T-helper 2 cell treated with Interferon-gamma antibody and Interleukin-4, amounts not matched to agents 5 μg/mL and 100 μg/mL, for 36 hours (primary cell): Measurements from ENCODE around the gene IL6.

Experiments used
- DNase-seq: peaks from one replicate; pipeline ENCODE4 v3.0.0; 2021; ENCODE audit warnings: low spot score
- H3K27ac Mint-ChIP-seq: one replicate; pipeline ENCODE4 v1.8.0; 2021; ENCODE audit warnings: mild to moderate bottlenecking, mixed read lengths
- H3K27me3 Mint-ChIP-seq: one replicate; pipeline ENCODE4 v1.8.0; 2021; ENCODE audit warnings: low read depth, mixed read lengths
- H3K36me3 Mint-ChIP-seq: one replicate; pipeline ENCODE4 v1.8.0; 2021; ENCODE audit warnings: low read depth, mixed read lengths
- H3K4me1 Mint-ChIP-seq: one replicate; pipeline ENCODE4 v1.8.0; 2021; ENCODE audit warnings: low read depth, mixed read lengths
- H3K4me3 Mint-ChIP-seq: one replicate; pipeline ENCODE4 v1.8.0; 2022; ENCODE audit warnings: mild to moderate bottlenecking, moderate library complexity, mixed read lengths
- H3K9me3 Mint-ChIP-seq: one replicate; pipeline ENCODE4 v1.8.0; 2021; ENCODE audit warnings: mixed read lengths

IL6 gene

DNA sequence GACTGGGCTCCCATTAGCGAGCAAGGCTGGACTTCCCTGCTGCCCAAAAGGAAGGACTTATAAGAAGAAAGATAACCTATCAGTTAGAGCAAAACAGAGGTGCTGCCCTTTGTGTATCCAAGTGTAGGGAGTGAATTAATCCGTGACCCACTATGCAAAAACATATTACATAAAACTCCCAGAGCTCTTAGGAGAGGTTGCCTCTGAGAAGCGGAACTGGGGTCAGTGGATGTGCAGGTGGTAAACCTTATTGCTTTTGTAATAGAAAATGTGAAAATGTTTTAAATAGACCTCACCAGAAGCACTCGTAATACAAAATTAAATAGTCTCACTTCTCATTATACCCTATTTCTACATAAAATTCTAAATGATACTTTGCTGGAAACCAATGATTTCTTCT lies 17.1 kb upstream of the IL6 start:
- Mint-ChIP-seq H3K4me3 (no peak overlapping the region), H3K27ac (no peak overlapping the region), H3K9me3 (no peaks in the 10 kb centered on the region), H3K36me3 (peaks cover 1% of the 10 kb centered on the region), H3K27me3 (peaks cover 23% of the 10 kb centered on the region), H3K4me1 (peaks cover 5% of the 10 kb centered on the region)
- no peak for DNase-seq

DNA sequence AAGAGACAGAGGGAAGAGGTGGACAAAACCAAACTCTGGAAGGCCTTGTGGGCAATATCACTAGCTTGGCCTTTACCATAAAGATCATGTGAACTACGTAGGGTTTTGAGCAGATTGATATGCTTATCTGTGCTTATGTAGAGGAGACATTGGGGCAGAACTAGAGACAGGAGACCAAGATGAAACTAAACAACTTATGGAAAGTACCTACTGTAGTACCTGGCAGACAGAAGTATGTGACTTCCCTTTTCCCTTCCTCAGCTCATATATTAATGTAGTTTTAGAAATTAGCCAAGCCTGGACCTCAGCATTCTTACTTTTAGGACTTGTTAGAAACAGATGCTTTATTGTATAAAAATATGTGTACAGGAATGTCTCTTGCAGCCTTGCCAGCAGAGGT lies 14.0 kb upstream of the IL6 start:
- Mint-ChIP-seq H3K36me3 (peaks cover 1% of the 10 kb centered on the region), H3K27me3 (peaks cover 52% of the 10 kb centered on the region), H3K27ac (no peak overlapping the region), H3K9me3 (no peaks in the 10 kb centered on the region), H3K4me1 (peaks cover 5% of the 10 kb centered on the region), H3K4me3 (no peak overlapping the region)
- no peak for DNase-seq

- DNase-seq, result no peak
- Mint-ChIP-seq H3K4me3 (no peak overlapping the region), H3K27ac (no peak overlapping the region), H3K4me1 (peaks cover 5% of the 10 kb centered on the region), H3K36me3 (peaks cover 1% of the 10 kb centered on the region), H3K9me3 (no peaks in the 10 kb centered on the region), H3K27me3 (peaks cover 57% of the 10 kb centered on the region)
Observed at GRCh38 chr7:22713463-22713862, 13.5 kb upstream of the IL6 start.

DNA sequence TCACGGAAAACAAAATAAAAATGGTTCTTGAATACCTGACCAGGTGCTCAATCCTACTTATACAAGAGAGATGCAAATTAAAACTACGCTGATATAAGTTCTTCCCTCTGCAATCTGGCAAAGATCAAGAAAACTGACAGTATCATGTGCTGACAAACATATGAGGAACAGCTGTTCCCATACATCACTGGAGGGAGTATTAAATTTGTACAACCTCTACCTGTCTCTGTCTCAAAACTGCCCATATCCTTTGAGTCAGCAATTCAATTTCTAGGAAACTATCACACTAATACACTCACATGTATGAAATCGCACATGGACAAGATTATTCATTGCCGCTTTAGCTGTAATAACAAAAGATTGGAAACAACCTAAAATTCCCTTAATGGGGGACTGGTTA lies 11.0 kb upstream of the IL6 start:
- H3K9me3 Mint-ChIP-seq, result no peaks in the 10 kb centered on the region
- no peak overlapping the region for H3K27ac Mint-ChIP-seq
- H3K4me1 Mint-ChIP-seq, result peaks cover 9% of the 10 kb centered on the region
- H3K27me3 Mint-ChIP-seq, result peaks cover 68% of the 10 kb centered on the region
- H3K36me3 Mint-ChIP-seq, result no peaks in the 10 kb centered on the region
- no peak for DNase-seq
- no peak overlapping the region for H3K4me3 Mint-ChIP-seq

DNA sequence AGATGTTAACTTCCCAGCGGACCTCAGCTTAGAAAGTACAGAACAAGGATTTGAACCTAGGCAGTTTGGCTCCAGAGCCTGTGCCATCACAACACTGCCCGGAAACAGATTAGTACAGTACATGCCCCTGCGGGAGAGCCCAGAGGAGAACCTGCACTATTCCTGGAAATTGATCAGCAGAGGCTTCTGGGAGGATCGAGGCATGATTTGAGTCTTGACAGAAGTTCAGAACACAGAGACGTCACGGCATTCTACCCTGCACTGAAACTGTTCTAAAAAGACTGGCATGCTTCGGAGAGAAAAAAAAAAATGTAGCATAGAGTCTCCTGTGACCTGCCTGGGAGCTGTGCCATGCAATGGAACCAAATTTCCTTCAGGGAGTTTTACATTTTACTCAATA lies 9.2 kb upstream of the IL6 start:
- Mint-ChIP-seq H3K36me3 (no peaks in the 10 kb centered on the region), H3K27me3 (peaks cover 68% of the 10 kb centered on the region), H3K9me3 (no peaks in the 10 kb centered on the region), H3K27ac (no peak overlapping the region), H3K4me1 (peaks cover 10% of the 10 kb centered on the region), H3K4me3 (no peak overlapping the region)
- no peak for DNase-seq

DNA sequence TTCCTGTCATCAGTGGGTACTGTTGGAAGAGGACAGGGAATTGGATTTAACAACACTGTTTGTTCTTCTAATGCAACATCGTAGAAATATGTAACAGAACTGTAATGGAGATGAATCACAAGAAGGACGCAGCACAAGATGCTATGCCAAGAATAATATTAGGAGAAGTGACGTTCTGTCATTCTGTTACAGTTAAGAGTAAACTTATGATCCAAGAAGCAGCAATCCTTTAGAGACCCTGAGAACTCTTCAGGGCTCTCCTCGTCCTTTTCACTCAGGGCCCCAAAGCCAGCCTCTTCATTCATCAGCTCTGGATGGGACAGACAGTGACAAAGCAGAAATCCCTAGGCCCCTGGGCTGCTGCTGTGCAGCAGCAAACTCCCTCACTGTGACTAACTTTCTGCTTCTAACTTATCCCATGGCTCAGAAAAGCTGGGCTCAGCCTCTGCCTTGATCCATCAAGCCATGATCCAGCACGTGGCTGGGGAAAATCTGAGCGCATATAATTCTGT lies 8.7 kb upstream of the IL6 start:
- Mint-ChIP-seq H3K27me3 (peaks cover 67% of the 10 kb centered on the region), H3K4me3 (no peak overlapping the region), H3K27ac (no peak overlapping the region), H3K36me3 (no peaks in the 10 kb centered on the region), H3K9me3 (no peaks in the 10 kb centered on the region), H3K4me1 (peaks cover 12% of the 10 kb centered on the region)
- DNase-seq, result no peak

GRCh38 chr7:22718911-22719420 lies 8.0 kb upstream of the IL6 start:
- no peaks in the 10 kb centered on the region for H3K36me3 Mint-ChIP-seq
- DNase-seq, result no peak
- peaks cover 17% of the 10 kb centered on the region for H3K4me1 Mint-ChIP-seq
- H3K27me3 Mint-ChIP-seq, result peaks cover 70% of the 10 kb centered on the region
- no peak overlapping the region for H3K4me3 Mint-ChIP-seq
- H3K9me3 Mint-ChIP-seq, result no peaks in the 10 kb centered on the region
- no peak overlapping the region for H3K27ac Mint-ChIP-seq

GRCh38 chr7:22720791-22721786 lies 5.9 kb upstream of the IL6 start:
- H3K4me3 Mint-ChIP-seq, result no peak overlapping the region
- H3K27ac Mint-ChIP-seq, result no peak overlapping the region
- H3K9me3 Mint-ChIP-seq, result no peaks in the 10 kb centered on the region
- no peaks in the 10 kb centered on the region for H3K36me3 Mint-ChIP-seq
- H3K27me3 Mint-ChIP-seq, result peaks cover 70% of the 10 kb centered on the region
- peaks cover 25% of the 10 kb centered on the region for H3K4me1 Mint-ChIP-seq
- no peak for DNase-seq

DNA sequence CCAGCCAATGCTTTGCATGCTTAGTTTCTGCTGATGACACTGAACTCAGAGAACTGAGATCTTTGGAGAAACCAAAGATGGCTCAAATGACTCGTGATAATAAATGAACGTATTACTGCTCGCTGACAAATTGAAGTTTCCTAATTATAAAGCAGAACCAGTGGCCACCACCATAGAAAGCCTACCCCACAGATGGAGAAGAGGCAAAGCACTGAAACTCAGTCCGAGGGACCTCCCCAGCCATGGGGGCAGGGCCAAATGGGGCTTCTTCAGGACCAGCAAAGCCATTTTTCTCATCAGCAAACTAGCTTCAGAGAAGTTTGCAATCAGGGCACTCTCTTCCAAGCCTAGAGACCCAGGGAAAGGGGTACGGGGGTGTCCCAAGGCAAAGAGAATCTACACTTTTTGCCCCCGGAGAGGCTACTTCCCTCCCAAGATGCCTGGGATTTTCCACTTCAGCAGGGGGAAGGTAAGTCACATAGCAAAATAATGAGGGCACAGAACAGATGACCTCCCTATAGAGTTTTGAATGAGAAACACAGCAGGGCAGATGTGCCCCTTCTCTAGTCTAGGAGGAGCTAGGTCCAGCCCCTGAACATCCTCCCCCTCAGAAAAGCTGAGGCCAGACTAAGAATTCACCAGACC lies 4.3 kb upstream of the IL6 start:
- no peak for DNase-seq
- peaks cover 37% of the 10 kb centered on the region for H3K4me1 Mint-ChIP-seq
- peak overlapping the region; percentile 1 for H3K27ac Mint-ChIP-seq
- no peak overlapping the region for H3K4me3 Mint-ChIP-seq
- peaks cover 68% of the 10 kb centered on the region for H3K27me3 Mint-ChIP-seq
- H3K9me3 Mint-ChIP-seq, result no peaks in the 10 kb centered on the region
- no peaks in the 10 kb centered on the region for H3K36me3 Mint-ChIP-seq

DNA sequence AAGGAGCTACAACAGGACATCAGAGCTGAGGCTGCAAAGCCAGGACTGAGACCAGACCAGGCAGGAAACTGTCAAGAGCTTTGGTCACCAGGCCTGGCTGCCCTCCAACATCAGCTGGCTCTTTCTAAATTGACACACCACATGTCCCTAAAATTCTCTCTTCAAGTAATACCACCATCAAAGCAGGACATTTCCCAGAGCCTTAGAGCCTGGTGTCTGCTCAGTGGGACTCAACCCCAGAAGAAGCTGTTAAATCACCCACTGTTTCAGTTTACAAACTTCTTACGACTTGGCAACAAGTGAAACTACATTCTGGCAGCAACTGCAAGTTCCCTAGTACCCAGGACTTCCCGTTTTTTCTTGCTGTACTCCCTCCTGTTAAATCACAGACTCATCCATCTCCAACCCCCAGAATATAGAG lies 3.8 kb upstream of the IL6 start:
- Mint-ChIP-seq H3K9me3 (no peaks in the 10 kb centered on the region), H3K36me3 (no peaks in the 10 kb centered on the region), H3K4me1 (peaks cover 37% of the 10 kb centered on the region), H3K4me3 (no peak overlapping the region), H3K27me3 (peaks cover 68% of the 10 kb centered on the region), H3K27ac (peak overlapping the region; percentile 1)
- no peak for DNase-seq

GRCh38 chr7:22723637-22724036 lies 3.4 kb upstream of the IL6 start:
- DNase-seq, result no peak
- Mint-ChIP-seq H3K27me3 (peaks cover 68% of the 10 kb centered on the region), H3K9me3 (no peaks in the 10 kb centered on the region), H3K27ac (no peak overlapping the region), H3K4me1 (peaks cover 37% of the 10 kb centered on the region), H3K4me3 (no peak overlapping the region), H3K36me3 (no peaks in the 10 kb centered on the region)

- Mint-ChIP-seq H3K27ac (no peak overlapping the region), H3K4me3 (no peak overlapping the region), H3K4me1 (peaks cover 33% of the 10 kb centered on the region), H3K27me3 (peaks cover 63% of the 10 kb centered on the region), H3K36me3 (no peaks in the 10 kb centered on the region), H3K9me3 (no peaks in the 10 kb centered on the region)
- no peak for DNase-seq
Observed at GRCh38 chr7:22724861-22725260, 2.1 kb upstream of the IL6 start.

DNA sequence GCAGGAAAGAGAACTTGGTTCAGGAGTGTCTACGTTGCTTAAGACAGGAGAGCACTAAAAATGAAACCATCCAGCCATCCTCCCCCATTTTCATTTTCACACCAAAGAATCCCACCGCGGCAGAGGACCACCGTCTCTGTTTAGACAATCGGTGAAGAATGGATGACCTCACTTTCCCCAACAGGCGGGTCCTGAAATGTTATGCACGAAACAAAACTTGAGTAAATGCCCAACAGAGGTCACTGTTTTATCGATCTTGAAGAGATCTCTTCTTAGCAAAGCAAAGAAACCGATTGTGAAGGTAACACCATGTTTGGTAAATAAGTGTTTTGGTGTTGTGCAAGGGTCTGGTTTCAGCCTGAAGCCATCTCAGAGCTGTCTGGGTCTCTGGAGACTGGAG lies 1.4 kb upstream of the IL6 start:
- Mint-ChIP-seq H3K4me1 (peaks cover 34% of the 10 kb centered on the region), H3K4me3 (no peak overlapping the region), H3K27me3 (peaks cover 62% of the 10 kb centered on the region), H3K36me3 (no peaks in the 10 kb centered on the region), H3K9me3 (no peaks in the 10 kb centered on the region), H3K27ac (no peak overlapping the region)
- no peak for DNase-seq

DNA sequence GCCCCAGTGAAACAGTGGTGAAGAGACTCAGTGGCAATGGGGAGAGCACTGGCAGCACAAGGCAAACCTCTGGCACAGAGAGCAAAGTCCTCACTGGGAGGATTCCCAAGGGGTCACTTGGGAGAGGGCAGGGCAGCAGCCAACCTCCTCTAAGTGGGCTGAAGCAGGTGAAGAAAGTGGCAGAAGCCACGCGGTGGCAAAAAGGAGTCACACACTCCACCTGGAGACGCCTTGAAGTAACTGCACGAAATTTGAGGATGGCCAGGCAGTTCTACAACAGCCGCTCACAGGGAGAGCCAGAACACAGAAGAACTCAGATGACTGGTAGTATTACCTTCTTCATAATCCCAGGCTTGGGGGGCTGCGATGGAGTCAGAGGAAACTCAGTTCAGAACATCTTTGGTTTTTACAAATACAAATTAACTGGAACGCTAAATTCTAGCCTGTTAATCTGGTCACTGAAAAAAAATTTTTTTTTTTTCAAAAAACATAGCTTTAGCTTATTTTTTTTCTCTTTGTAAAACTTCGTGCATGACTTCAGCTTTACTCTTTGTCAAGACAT lies 574 bp upstream of the IL6 start:
- Mint-ChIP-seq H3K9me3 (no peaks in the 10 kb centered on the region), H3K27ac (no peak overlapping the region), H3K27me3 (peaks cover 60% of the 10 kb centered on the region), H3K4me3 (peak overlapping the region; percentile 60), H3K36me3 (no peaks in the 10 kb centered on the region), H3K4me1 (peaks cover 38% of the 10 kb centered on the region)
- peak; percentile 38 for DNase-seq
